Skeletal muscle tissue (tissue), 4 donors: ENCODE measurements around the gene MPI. TPM values are rescaled to one million over a fixed set of nuclear protein-coding genes. Genes with fewer than 3 reads are reported as not detected.

Experiments
- H3K27ac ChIP-seq: one replicate; pipeline ENCODE4 v1.7.0; 2013; ENCODE audit warnings: mild to moderate bottlenecking, low read depth, low read length, inconsistent platforms
- H3K27me3 ChIP-seq, 3 donors: one replicate each; pipeline ENCODE4 v1.7.0; 2013; ENCODE audit warnings: low read length in 3 of 3; ENCODE audit not compliant: control insufficient read depth in 3 of 3, insufficient read depth in 3 of 3
- H3K36me3 ChIP-seq, 3 donors: one replicate each; pipeline ENCODE4 v1.7.0; 2013; ENCODE audit warnings: low read length in 3 of 3; ENCODE audit not compliant: control insufficient read depth in 3 of 3, insufficient read depth in 3 of 3
- H3K4me1 ChIP-seq, 3 donors: one replicate each; pipeline ENCODE4 v1.7.0; 2013; ENCODE audit warnings: low read length in 3 of 3, mild to moderate bottlenecking in 3 of 3; ENCODE audit not compliant: control insufficient read depth in 3 of 3, insufficient read depth in 3 of 3
- H3K4me3 ChIP-seq, 3 donors: one replicate each; pipeline ENCODE4 v1.7.0; 2013; ENCODE audit warnings: low read length in 3 of 3
- H3K9ac ChIP-seq, 3 donors: one replicate each; pipeline ENCODE4 v1.7.0; 2013; ENCODE audit warnings: low read length in 3 of 3, mild to moderate bottlenecking in 3 of 3, moderate library complexity in 2 of 3, low read depth in 1 of 3
- H3K9me3 ChIP-seq, 3 donors: one replicate each; pipeline ENCODE4 v1.7.0; 2013; ENCODE audit warnings: low read length in 3 of 3; ENCODE audit not compliant: control insufficient read depth in 3 of 3
- total RNA-seq: library from RNA; depleted of rRNA; stranded (reverse); fragments of >200 nt; gene quantifications from one replicate; pipeline ENCODE4 v1.2.3, GENCODE V29; 2014
- donor health status: Osteomylitis.

Gene MPI
- 22.4 TPM for total RNA-seq

- Histone ChIP-seq H3K27me3 (no peaks in the 10 kb centered on the region), H3K4me1 (peaks cover 27 to 44% (median 37%) of the 10 kb centered on the region in 3 donors), H3K27ac (peak within 1 kb of the TSS; percentile 82), H3K9me3 (no peaks in the 10 kb centered on the region), H3K36me3 (peaks cover 20 to 23% (median 22%) of the 10 kb centered on the region in 3 donors), H3K4me3 (peak within 1 kb of the TSS; percentile 85 to 99 (median 90)), H3K9ac (peak within 1 kb of the TSS; percentile 90 to 99 (median 96))
Observed at GRCh38 chr15:74889883-74890664, at the start of gene MPI. TSS of gene MPI (plus strand) at chr15:74890042. CDS start at chr15:74890074, 32 bp downstream.

GRCh38 chr15:74840851-74841775 is 48.7 kb upstream of the MPI start:
- Histone ChIP-seq H3K9me3 (no peaks in the 10 kb centered on the region), H3K4me3 (no peak overlapping the region), H3K27me3 (no peaks in the 10 kb centered on the region), H3K36me3 (peaks cover 28 to 54% (median 36%) of the 10 kb centered on the region in 3 donors), H3K27ac (no peak overlapping the region), H3K9ac (no peak overlapping the region), H3K4me1 (peaks cover 20 to 23% (median 23%) of the 10 kb centered on the region in 3 donors)

GRCh38 chr15:74841891-74842373 is 47.9 kb upstream of the MPI start:
- H3K4me3 ChIP-seq: peak overlapping the region; percentile 70 to 94 (median 93)
- H3K9ac ChIP-seq: peak overlapping the region in 2 of 3 donors; percentile 89 to 95
- no peaks in the 10 kb centered on the region for H3K27me3 ChIP-seq
- H3K36me3 ChIP-seq: peaks cover 24 to 48% (median 32%) of the 10 kb centered on the region in 3 donors
- H3K27ac ChIP-seq: no peak overlapping the region
- peaks cover 20 to 23% (median 23%) of the 10 kb centered on the region in 3 donors for H3K4me1 ChIP-seq
- no peaks in the 10 kb centered on the region for H3K9me3 ChIP-seq

GRCh38 chr15:74842581-74843444 is 47.0 kb upstream of the MPI start, which contains the start of gene ULK3:
TSS of gene ULK3 (minus strand) at chr15:74843156. CDS start at chr15:74843105, 51 bp downstream.
- Histone ChIP-seq H3K27ac (peak within 1 kb of the TSS; percentile 92), H3K9ac (peak within 1 kb of the TSS; percentile 86 to 95 (median 89)), H3K36me3 (peaks cover 24 to 51% (median 34%) of the 10 kb centered on the region in 3 donors), H3K4me1 (peaks cover 26 to 32% (median 30%) of the 10 kb centered on the region in 3 donors), H3K4me3 (peak within 1 kb of the TSS; percentile 70 to 94 (median 93)), H3K27me3 (no peaks in the 10 kb centered on the region), H3K9me3 (no peaks in the 10 kb centered on the region)

GRCh38 chr15:74843445-74843828 is 46.4 kb upstream of the MPI start:
- peak overlapping the region; percentile 92 for H3K27ac ChIP-seq
- no peaks in the 10 kb centered on the region for H3K9me3 ChIP-seq
- no peaks in the 10 kb centered on the region for H3K27me3 ChIP-seq
- peak overlapping the region; percentile 56 to 93 (median 78) for H3K4me3 ChIP-seq
- H3K4me1 ChIP-seq: peaks cover 33 to 38% (median 36%) of the 10 kb centered on the region in 3 donors
- H3K9ac ChIP-seq: peak overlapping the region; percentile 85 to 95 (median 86)
- H3K36me3 ChIP-seq: peaks cover 31 to 51% (median 33%) of the 10 kb centered on the region in 3 donors

- Histone ChIP-seq H3K4me3 (peak overlapping the region; percentile 56 to 93 (median 78)), H3K4me1 (peaks cover 34 to 41% (median 36%) of the 10 kb centered on the region in 3 donors), H3K27ac (peak overlapping the region; percentile 92), H3K36me3 (peaks cover 33 to 51% (median 35%) of the 10 kb centered on the region in 3 donors), H3K9ac (peak overlapping the region; percentile 85 to 95 (median 86)), H3K9me3 (no peaks in the 10 kb centered on the region), H3K27me3 (no peaks in the 10 kb centered on the region)
Observed at GRCh38 chr15:74843891-74844299, 45.9 kb upstream of the MPI start.

- no peaks in the 10 kb centered on the region for H3K9me3 ChIP-seq
- peak overlapping the region in 1 of 3 donors; percentile 95 for H3K9ac ChIP-seq
- H3K27ac ChIP-seq: peak overlapping the region; percentile 92
- peaks cover 29 to 46% (median 33%) of the 10 kb centered on the region in 3 donors for H3K36me3 ChIP-seq
- H3K4me1 ChIP-seq: peaks cover 34 to 41% (median 36%) of the 10 kb centered on the region in 3 donors
- no peaks in the 10 kb centered on the region for H3K27me3 ChIP-seq
- H3K4me3 ChIP-seq: peak overlapping the region in 1 of 3 donors; percentile 13
Observed at GRCh38 chr15:74844319-74845207, 45.3 kb upstream of the MPI start.

GRCh38 chr15:74845208-74845568 is 44.7 kb upstream of the MPI start:
- Histone ChIP-seq H3K27ac (no peak overlapping the region), H3K9ac (no peak overlapping the region), H3K4me3 (no peak overlapping the region), H3K4me1 (peaks cover 34 to 41% (median 36%) of the 10 kb centered on the region in 3 donors), H3K36me3 (peaks cover 32 to 45% (median 38%) of the 10 kb centered on the region in 3 donors), H3K9me3 (no peaks in the 10 kb centered on the region), H3K27me3 (no peaks in the 10 kb centered on the region)
